Transverse colon (tissue), 4 donors: ENCODE results near the gene GJD4. TPM values are rescaled to one million over a fixed set of nuclear protein-coding genes. Genes with fewer than 3 reads are reported as not detected.

Source experiments
- DNase-seq: peaks from one replicate; pipeline ENCODE4 v3.0.0-alpha.2; 2019
- H3K27ac ChIP-seq, 4 donors: fragments of 200-600 bp; sonication (generic); 2 replicates each; pipeline ENCODE4 v1.5.1; 2016 to 2018; ENCODE audit warnings: inconsistent platforms in 4 of 4
- H3K27me3 ChIP-seq: fragments of 200-600 bp; sonication (generic); 2 replicates; pipeline ENCODE4 v1.5.1; 2017; ENCODE audit warnings: inconsistent platforms
- H3K36me3 ChIP-seq, 4 donors: fragments of 200-600 bp; sonication (generic); 2 replicates each; pipeline ENCODE4 v1.5.1; 2017 to 2019; ENCODE audit warnings: inconsistent platforms in 4 of 4
- H3K4me1 ChIP-seq, 4 donors: fragments of 200-600 bp; sonication (generic); 2 replicates each; pipeline ENCODE4 v1.5.1; 2017 to 2020; ENCODE audit warnings: inconsistent platforms in 4 of 4
- H3K4me3 ChIP-seq, 4 donors: fragments of 200-600 bp; sonication (generic); 1 replicate in 1 of 4; 2 replicates in 3 of 4; pipeline versions ENCODE4 v1.5.1 to v1.6.1; 2017 to 2019; ENCODE audit warnings: inconsistent platforms in 4 of 4
- H3K9me3 ChIP-seq, 2 donors: fragments of 200-600 bp; sonication (generic); 2 replicates each; pipeline ENCODE4 v1.5.1; 2017 to 2019; ENCODE audit warnings: inconsistent platforms in 2 of 2
- EP300 ChIP-seq: sonication (generic); formaldehyde crosslinking; IDR thresholded peaks from one replicate; pipeline ENCODE4 v1.6.1; 2017; ENCODE audit warnings: antibody characterized with exemption, low read depth
- POLR2A ChIP-seq: fragments of 450-650 bp; IDR thresholded peaks from one replicate; pipeline ENCODE4 v1.6.1; 2016; ENCODE audit warnings: antibody characterized with exemption, mild to moderate bottlenecking, moderate library complexity
- POLR2AphosphoS5 ChIP-seq, 3 donors: sonication (generic); formaldehyde crosslinking; IDR thresholded peaks; one replicate each; pipeline ENCODE4 v1.6.1; 2016; ENCODE audit warnings: antibody characterized with exemption in 3 of 3
- WGBS, 2 donors: methylation state at CpG; one replicate each; pipeline ENCODE4 v1.1.5; 2018; ENCODE audit warnings: low coverage in 1 of 2; 5-methylcytosine and 5-hydroxymethylcytosine counted together
- in situ Hi-C, 4 donors: fragments of 200-750 bp; cut with MboI; loops; one replicate each; pipeline versions ENCODE4 v1.15.0 to v1.15.1; 2017; ENCODE audit warnings: low sequenced_read_pairs in 3 of 4, low pct_ligation_motif_present in 1 of 4, low pct_unique_long_range_greater_than_20kb in 1 of 4
- intact Hi-C: fragments of 100-400 bp; cut with DNase I; formaldehyde crosslinking; loops from one replicate; pipeline ENCODE4 v1.15.1; 2023; ENCODE audit warnings: low total_unique reads
- total RNA-seq, 4 donors: library from RNA; depleted of rRNA; stranded (reverse); fragments of >200 nt; gene quantifications; one replicate each; pipeline ENCODE4 v1.1.0, GENCODE V29; 2016
- TF ChIP-seq, protein P1 (sequence below), 5 experiments: fragments of 200-600 bp in 3 of 5; fragments of 450-650 bp in 2 of 5; sonication (generic) in 3 of 5; IDR thresholded peaks; 1 replicate in 2 of 5; 2 replicates in 3 of 5; pipeline ENCODE4 v1.5.1; 2016 to 2017; ENCODE audit warnings: antibody characterized with exemption in 5 of 5, inconsistent platforms in 3 of 5, mild to moderate bottlenecking in 2 of 5, moderate library complexity in 1 of 5

GJD4 gene
- total RNA-seq, 4 donors from 2014 or later: not detected

DNA sequence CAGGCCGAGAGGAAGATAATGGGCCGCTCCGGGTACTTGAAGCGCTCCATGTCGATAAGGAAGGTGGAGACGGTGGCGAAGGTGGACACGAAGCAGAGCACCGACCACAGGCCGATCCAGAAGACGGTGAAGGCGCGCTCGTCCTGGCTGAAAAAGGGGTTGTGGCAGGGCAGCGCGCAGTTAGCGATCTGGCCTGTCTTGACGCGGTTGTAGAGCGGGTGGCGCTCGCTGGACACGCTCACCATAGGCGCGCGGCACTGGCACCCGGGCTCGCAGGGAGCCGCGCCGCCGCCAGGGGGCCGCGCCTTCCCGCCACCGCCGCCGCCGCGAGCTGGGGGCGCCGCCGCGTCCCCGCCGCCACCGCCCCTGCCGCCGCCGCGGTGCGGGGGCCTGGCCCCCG is 35.3 kb downstream of the GJD4 start:
- intact Hi-C loops: no loop called here

DNA sequence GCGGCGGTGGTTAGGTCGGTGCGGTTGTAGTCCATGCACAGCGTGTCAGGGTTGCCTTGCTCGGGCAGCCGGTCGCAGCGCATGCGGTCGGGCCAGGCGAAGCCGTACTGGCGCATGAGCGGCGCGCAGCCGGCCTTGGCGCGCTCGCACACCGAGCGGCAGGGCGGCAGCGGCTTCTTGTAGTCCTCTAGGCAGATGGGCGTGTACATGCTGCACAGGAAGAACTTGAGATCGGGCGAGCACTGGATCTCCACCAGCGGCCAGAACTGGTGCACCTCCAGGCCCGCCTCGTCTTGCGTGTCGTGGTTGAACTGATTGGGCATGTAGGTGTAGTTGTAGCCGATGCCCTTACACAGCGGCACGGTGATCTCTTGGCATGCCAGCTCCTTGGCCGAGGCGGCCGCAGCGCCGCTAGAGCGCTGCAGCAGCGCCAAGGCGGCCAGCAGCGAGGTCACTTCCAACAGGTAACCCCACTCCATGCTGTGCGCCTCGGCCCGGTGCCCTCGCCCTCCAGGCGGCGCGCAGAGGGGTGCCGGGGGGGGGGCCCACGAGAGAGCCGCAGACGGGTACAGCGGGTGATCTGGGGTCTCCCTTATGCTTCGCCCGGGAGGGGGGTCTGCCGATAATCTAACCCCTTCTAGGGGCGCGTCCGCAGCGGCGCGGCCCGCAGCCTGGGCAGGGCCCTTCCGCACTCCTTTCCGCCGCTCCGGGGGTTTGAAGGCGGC is 36.0 kb downstream of the GJD4 start:
- Histone ChIP-seq H3K9me3 (no peaks in the 10 kb centered on the region), H3K4me3 (peak overlapping the region; percentile 53 to 94 (median 82)), H3K27me3 (peaks cover 11% of the 10 kb centered on the region), H3K36me3 (no peaks in the 10 kb centered on the region), H3K4me1 (peaks cover 0 to 30% (median 26%) of the 10 kb centered on the region in 4 donors), H3K27ac (peak overlapping the region; percentile 92 to 96 (median 94))
- DNase-seq: peak; percentile 71
- TF ChIP-seq, protein P1, sequence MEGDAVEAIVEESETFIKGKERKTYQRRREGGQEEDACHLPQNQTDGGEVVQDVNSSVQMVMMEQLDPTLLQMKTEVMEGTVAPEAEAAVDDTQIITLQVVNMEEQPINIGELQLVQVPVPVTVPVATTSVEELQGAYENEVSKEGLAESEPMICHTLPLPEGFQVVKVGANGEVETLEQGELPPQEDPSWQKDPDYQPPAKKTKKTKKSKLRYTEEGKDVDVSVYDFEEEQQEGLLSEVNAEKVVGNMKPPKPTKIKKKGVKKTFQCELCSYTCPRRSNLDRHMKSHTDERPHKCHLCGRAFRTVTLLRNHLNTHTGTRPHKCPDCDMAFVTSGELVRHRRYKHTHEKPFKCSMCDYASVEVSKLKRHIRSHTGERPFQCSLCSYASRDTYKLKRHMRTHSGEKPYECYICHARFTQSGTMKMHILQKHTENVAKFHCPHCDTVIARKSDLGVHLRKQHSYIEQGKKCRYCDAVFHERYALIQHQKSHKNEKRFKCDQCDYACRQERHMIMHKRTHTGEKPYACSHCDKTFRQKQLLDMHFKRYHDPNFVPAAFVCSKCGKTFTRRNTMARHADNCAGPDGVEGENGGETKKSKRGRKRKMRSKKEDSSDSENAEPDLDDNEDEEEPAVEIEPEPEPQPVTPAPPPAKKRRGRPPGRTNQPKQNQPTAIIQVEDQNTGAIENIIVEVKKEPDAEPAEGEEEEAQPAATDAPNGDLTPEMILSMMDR (IDR thresholded peaks at IDR 0.05): no peak
- peak; percentile 29 for TF ChIP-seq POLR2A
- peak in 1 of 3 donors; percentile 52 for TF ChIP-seq POLR2AphosphoS5 (IDR thresholded peaks at IDR 0.05)
- intact Hi-C loops: no loop called here
- in situ Hi-C loops: loop anchor here (25.0 kb wide), 3 partner anchors 271 to 1146 kb away; no protein-coding TSS in a partner anchor
- WGBS, 2 donors: 1% methylated on average over 52 of the region's 72 CpGs; no CpG with 5 or more reads in 1 of the 2 donors

More for the DNA sequence above, 35.3 kb downstream of the GJD4 start:
- DNase-seq: peak; percentile 68
- H3K4me3 ChIP-seq: peak overlapping the region; percentile 32 to 59 (median 38)
- TF ChIP-seq POLR2AphosphoS5 (IDR thresholded peaks at IDR 0.05) (no peak), EP300 (no peak)
- TF ChIP-seq, protein P1 (IDR thresholded peaks at IDR 0.05): peak in 3 of 5 experiments; percentile 38 to 57 (median 40)
- H3K27me3 ChIP-seq: peaks cover 11% of the 10 kb centered on the region
- H3K4me1 ChIP-seq: peaks cover 0 to 37% (median 26%) of the 10 kb centered on the region in 4 donors
- H3K36me3 ChIP-seq: no peaks in the 10 kb centered on the region
- 1 to 8% methylated on average over 5 to 17 of the region's 53 CpGs for WGBS, 2 donors
- peak overlapping the region; percentile 51 to 69 (median 64) for H3K27ac ChIP-seq
- in situ Hi-C loops: loop anchor here (25.0 kb wide), 3 partner anchors 272 to 1147 kb away; no protein-coding TSS in a partner anchor
- no peaks in the 10 kb centered on the region for H3K9me3 ChIP-seq

DNA sequence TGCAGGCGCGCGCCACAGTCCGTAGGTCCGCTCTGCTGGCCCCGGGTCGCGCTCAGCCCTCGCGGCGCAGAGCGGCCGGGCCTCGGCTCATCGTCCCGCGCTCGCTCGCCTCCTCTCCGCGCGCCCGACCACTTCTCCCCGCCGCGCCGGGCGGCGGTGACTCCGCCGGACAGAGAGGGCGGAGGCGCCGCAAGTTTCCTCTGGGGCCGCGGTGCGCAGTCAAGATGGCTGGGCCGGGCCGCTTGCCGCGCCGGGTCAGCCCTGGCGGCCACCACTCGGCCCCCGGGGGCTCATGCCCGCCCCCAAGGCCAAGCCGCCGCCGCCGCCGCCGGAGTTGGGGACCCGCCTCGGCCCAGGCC is 36.5 kb downstream of the GJD4 start:
- 0% methylated on average over 12 of the region's 54 CpGs; no CpG with 5 or more reads in 1 of the 2 donors for WGBS, 2 donors
- in situ Hi-C loops (loop anchor here (25.0 kb wide), 3 partner anchors 271 to 1146 kb away; no protein-coding TSS in a partner anchor), intact Hi-C loops (no loop called here)
- H3K27me3 ChIP-seq: peaks cover 11% of the 10 kb centered on the region
- peak overlapping the region; percentile 92 to 96 (median 94) for H3K27ac ChIP-seq
- H3K9me3 ChIP-seq: no peaks in the 10 kb centered on the region
- no peak for DNase-seq
- TF ChIP-seq POLR2AphosphoS5 (IDR thresholded peaks at IDR 0.05) (no peak), POLR2A (no peak), EP300 (no peak)
- TF ChIP-seq, protein P1 (IDR thresholded peaks at IDR 0.05): no peak
- H3K36me3 ChIP-seq: no peaks in the 10 kb centered on the region
- H3K4me1 ChIP-seq: peaks cover 0 to 28% (median 26%) of the 10 kb centered on the region in 4 donors
- H3K4me3 ChIP-seq: peak overlapping the region; percentile 53 to 94 (median 82)

DNA sequence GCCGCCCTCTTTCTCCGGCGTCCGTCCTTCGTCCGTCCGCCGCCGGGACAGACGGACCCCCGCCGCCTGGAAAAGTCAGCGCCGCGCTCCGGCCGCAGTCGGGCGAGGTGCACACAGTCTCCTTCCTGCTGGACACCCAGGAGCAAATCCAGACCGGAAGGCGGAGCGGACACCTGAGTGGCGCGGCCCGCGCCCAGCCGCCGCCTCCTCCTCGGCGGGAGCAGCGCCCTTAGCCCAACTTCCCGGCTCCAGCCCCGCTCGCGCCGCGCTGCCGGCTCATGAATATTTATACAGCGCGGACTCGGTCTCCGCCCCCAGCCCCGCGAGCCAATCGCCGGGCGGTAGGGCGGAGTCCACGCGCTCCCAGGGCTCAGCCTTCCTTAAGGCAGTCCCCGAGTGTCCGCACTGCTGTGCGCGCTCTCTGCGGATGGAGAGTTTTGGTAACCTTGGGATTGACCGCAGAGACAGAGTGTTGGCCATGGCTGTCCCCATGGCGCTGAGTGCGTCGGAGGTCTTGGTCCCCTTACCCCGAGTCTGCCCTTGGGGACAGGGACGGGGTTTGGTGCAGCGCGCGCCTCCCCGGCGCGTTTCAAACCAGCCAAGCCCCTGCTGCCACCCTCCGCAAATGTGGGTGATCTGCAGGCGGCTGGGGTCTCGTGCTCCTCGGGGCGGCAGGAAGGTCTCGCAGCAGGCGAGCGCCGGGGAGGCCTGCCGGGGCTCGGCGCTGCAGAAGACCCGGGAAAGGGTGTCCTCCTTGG is 37.1 kb downstream of the GJD4 start, which contains the start of gene FZD8:
FZD8 (minus strand) TSS at position 262 of the 758 bp plus-strand sequence. CDS start 867 bp downstream, outside the sequence.
- 0% methylated on average over 74 of the region's 80 CpGs; no CpG with 5 or more reads in 1 of the 2 donors for WGBS, 2 donors
- intact Hi-C loops (no loop called here), in situ Hi-C loops (loop anchor here (25.0 kb wide), 3 partner anchors 270 to 1145 kb away; no protein-coding TSS in a partner anchor)
- Histone ChIP-seq H3K36me3 (no peaks in the 10 kb centered on the region), H3K27ac (peak within 1 kb of the TSS; percentile 92 to 96 (median 94)), H3K4me3 (peak within 1 kb of the TSS; percentile 53 to 94 (median 82)), H3K27me3 (peaks cover 11% of the 10 kb centered on the region), H3K4me1 (peaks cover 0 to 28% (median 26%) of the 10 kb centered on the region in 4 donors), H3K9me3 (no peaks in the 10 kb centered on the region)
- DNase-seq: peak; percentile 93
- TF ChIP-seq, protein P1 (IDR thresholded peaks at IDR 0.05): peak in 2 of 5 experiments; percentile 21 to 22
- TF ChIP-seq EP300: no peak
- peak; percentile 97 to 98 (median 97) for TF ChIP-seq POLR2AphosphoS5 (IDR thresholded peaks at IDR 0.05)
- peak; percentile 93 for TF ChIP-seq POLR2A
